GM12873 (cell line): Measurements from ENCODE around the gene YPEL5.

Source experiments
- TF ChIP-seq, protein P1 (sequence below): IDR thresholded peaks from 2 replicates; pipeline ENCODE4 v1.5.1; 2012; ENCODE audit warnings: low read depth, mild to moderate bottlenecking, moderate library complexity, low read length, control low read depth; ENCODE audit not compliant: insufficient read depth; ENCODE audit errors: missing control alignments

Gene YPEL5

GRCh38 chr2:30109856-30110255 lies 37.0 kb upstream of the YPEL5 start:
- TF ChIP-seq, protein P1, sequence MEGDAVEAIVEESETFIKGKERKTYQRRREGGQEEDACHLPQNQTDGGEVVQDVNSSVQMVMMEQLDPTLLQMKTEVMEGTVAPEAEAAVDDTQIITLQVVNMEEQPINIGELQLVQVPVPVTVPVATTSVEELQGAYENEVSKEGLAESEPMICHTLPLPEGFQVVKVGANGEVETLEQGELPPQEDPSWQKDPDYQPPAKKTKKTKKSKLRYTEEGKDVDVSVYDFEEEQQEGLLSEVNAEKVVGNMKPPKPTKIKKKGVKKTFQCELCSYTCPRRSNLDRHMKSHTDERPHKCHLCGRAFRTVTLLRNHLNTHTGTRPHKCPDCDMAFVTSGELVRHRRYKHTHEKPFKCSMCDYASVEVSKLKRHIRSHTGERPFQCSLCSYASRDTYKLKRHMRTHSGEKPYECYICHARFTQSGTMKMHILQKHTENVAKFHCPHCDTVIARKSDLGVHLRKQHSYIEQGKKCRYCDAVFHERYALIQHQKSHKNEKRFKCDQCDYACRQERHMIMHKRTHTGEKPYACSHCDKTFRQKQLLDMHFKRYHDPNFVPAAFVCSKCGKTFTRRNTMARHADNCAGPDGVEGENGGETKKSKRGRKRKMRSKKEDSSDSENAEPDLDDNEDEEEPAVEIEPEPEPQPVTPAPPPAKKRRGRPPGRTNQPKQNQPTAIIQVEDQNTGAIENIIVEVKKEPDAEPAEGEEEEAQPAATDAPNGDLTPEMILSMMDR, result no peak

- TF ChIP-seq, protein P1, result no peak
Measured at GRCh38 chr2:30110773-30111172, 36.0 kb upstream of the YPEL5 start.

GRCh38 chr2:30112561-30112960 lies 34.2 kb upstream of the YPEL5 start:
- TF ChIP-seq, protein P1, result no peak

DNA sequence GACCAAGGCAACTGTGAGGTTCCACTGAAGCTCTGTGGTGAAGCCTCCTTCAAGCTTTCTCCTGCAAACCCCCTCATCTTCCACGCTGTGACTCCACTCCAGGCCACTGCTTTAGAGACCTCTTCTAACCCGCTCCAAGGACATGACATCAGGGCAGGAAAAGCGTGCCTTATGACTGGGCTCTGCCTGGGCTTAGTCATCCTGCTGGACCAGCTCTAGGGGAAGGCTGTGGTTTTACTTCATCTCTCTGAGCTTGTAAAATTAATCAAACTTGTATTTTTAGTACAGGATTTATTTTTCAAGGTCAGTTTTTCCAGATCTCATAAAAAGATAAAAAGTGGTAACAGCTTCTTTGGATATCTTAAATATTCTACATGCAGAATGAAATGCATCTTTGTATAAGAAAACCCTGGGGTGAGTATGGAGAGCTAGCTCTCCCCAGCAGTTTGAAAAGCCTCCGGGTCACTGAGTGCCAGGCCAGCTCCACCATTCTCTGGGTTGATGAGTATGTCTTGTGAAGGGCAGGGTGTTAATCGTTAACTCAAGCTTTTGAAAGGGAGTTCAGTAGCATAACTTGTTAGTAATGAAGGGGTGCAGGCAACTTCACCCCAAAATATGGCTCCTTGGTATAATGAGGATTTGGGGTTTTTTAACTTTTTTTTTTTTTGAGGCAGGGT lies 33.1 kb upstream of the YPEL5 start:
- TF ChIP-seq, protein P1, result no peak

- TF ChIP-seq, protein P1, result peak; percentile 92
Measured at GRCh38 chr2:30115141-30115980, 31.4 kb upstream of the YPEL5 start.

GRCh38 chr2:30115981-30116285 lies 30.9 kb upstream of the YPEL5 start:
- TF ChIP-seq, protein P1, result no peak

DNA sequence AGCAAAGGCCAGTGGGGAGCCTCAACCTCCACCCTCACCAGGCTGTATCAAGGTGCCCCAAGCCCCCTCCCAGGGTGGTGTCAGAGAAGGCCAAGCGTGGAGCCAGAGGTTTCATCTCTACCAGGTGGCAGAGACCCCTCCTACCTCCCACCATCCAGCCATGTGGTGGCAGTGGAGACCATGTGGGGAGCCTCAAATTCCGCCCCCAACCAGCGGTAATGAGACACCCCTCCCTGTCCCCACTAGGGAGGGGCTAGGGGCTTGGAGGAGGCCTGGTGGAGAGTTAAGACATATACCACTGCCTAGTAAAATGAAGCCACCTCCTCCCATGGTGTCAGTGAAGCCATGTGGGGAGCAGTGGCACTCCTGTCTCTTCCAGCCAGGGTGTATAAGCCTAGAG lies 24.4 kb upstream of the YPEL5 start:
- TF ChIP-seq, protein P1, result no peak
